HepG2 (cell line): ENCODE results near the gene KIF22. TPM values are rescaled to one million over a fixed set of nuclear protein-coding genes. Genes with fewer than 3 reads are reported as not detected.

Source experiments
- ATAC-seq: fragments of 200-7000 bp; cut with Tn5 transposase; 3 replicates; pipeline ENCODE4 v1.9.1; 2020; ENCODE audit warnings: mild to moderate bottlenecking, moderate library complexity
- BruUV-seq: library from RNA; stranded (reverse); fragments of 400-500 nt; replicated peaks from 2 replicates; lab custom pipeline; 2021; lab: Mats Ljungman, UMichigan
- CTCF ChIA-PET: fragments of 300-600 bp; formaldehyde crosslinking; extraction: SDS; loops from one replicate; lab custom pipeline; 2021; ENCODE audit warnings: low total read pairs, inconsistent platforms, low intra/inter-chr PET ratio; lab: Yijun Ruan, JAX
- POLR2A ChIA-PET: fragments of 350-600 bp; sonication (Branson Sonifier 250); formaldehyde crosslinking; loops from one replicate; lab custom pipeline; 2020; ENCODE audit warnings: antibody characterized with exemption, inconsistent platforms; lab: Yijun Ruan, JAX
- DNase-seq: peaks from one replicate; pipeline ENCODE4 v3.0.0-alpha.2; 2015; ENCODE audit warnings: low spot score
- FAIRE-seq: peaks from 3 replicates; lab custom pipeline; 2011; peaks lifted over from hg19 to GRCh38; lab: Jason Lieb, UNC
- H2AFZ ChIP-seq: one replicate; pipeline ENCODE4 v1.6.1; 2011; ENCODE audit warnings: low read length, inconsistent platforms
- H3K27ac ChIP-seq: fragments of 300-600 bp; 3 replicates; pipeline ENCODE4 v1.8.0; 2011; ENCODE audit warnings: mixed run types, mild to moderate bottlenecking, mixed read lengths, low read length, inconsistent platforms; ENCODE audit not compliant: insufficient read depth; ENCODE audit errors: extremely low read length
- H3K27me3 ChIP-seq, 2 experiments: fragments of 200-600 bp in 1 of 2; 2 replicates in 1 of 2; 3 replicates in 1 of 2; pipeline versions ENCODE4 v1.6.0 to v1.8.0; 2011; ENCODE audit warnings: low read length in 2 of 2, mild to moderate bottlenecking in 2 of 2, moderate library complexity in 2 of 2, inconsistent platforms in 1 of 2; ENCODE audit not compliant: insufficient read depth in 2 of 2, control insufficient read depth in 1 of 2
- H3K36me3 ChIP-seq, 2 experiments: fragments of 200-600 bp in 1 of 2; replicated peaks in 1 of 2; 2 replicates in 1 of 2; 3 replicates in 1 of 2; pipeline versions ENCODE4 v1.5.1 to v1.8.0; 2011; ENCODE audit warnings: low read length in 2 of 2, inconsistent platforms in 1 of 2; ENCODE audit not compliant: insufficient read depth in 2 of 2, control insufficient read depth in 1 of 2
- H3K4me1 ChIP-seq: 2 replicates; pipeline ENCODE4 v1.5.1; 2012; ENCODE audit warnings: low read length, inconsistent platforms; ENCODE audit not compliant: insufficient read depth
- H3K4me2 ChIP-seq: 2 replicates; pipeline ENCODE4 v1.6.0; 2011; ENCODE audit warnings: low read depth, low read length, inconsistent platforms
- H3K4me3 ChIP-seq, 3 experiments: fragments of 200-600 bp in 1 of 3; sonication (generic), shearing (Covaris generic) in 1 of 3; replicated peaks in 1 of 3; 2 replicates each; pipeline ENCODE4 v1.5.1; 2011 to 2016; ENCODE audit warnings: low read length in 3 of 3, inconsistent platforms in 2 of 3, low read depth in 2 of 3, mild to moderate bottlenecking in 2 of 3, control low read depth in 1 of 3, mixed read lengths in 1 of 3; ENCODE audit not compliant: insufficient read depth in 1 of 3
- H3K79me2 ChIP-seq: one replicate; pipeline ENCODE4 v1.6.1; 2011; ENCODE audit warnings: low read length, inconsistent platforms; ENCODE audit not compliant: insufficient read depth
- H3K9ac ChIP-seq: 2 replicates; pipeline ENCODE4 v1.6.0; 2011; ENCODE audit warnings: mild to moderate bottlenecking, low read depth, low read length, inconsistent platforms; ENCODE audit not compliant: insufficient read depth
- H3K9me3 ChIP-seq: 2 replicates; pipeline ENCODE4 v1.5.1; 2012; ENCODE audit warnings: mild to moderate bottlenecking, low read length
- H4K20me1 ChIP-seq: 2 replicates; pipeline ENCODE4 v1.6.0; 2011; ENCODE audit warnings: inconsistent platforms, mild to moderate bottlenecking, low read length, moderate library complexity; ENCODE audit not compliant: insufficient read depth
- GABPA ChIP-seq, 2 experiments: IDR thresholded peaks; 2 replicates each; pipeline ENCODE4 v1.6.1; 2011 to 2016; ENCODE audit warnings: low read depth in 2 of 2, low read length in 1 of 2, missing biosample characterization in 1 of 2, missing genetic modification characterization in 1 of 2
- HMGA1 ChIP-seq: sonication (generic); formaldehyde crosslinking; conservative IDR thresholded peaks from 2 replicates; pipeline ENCODE4 v1.4.0; 2020; ENCODE audit warnings: missing genetic modification reagents
- MIER3 ChIP-seq: IDR thresholded peaks from 2 replicates; pipeline ENCODE4 v1.6.1; 2016; ENCODE audit warnings: missing compliant biosample characterization, borderline replicate concordance
- NFE2 ChIP-seq: sonication (generic); formaldehyde crosslinking; IDR thresholded peaks from 2 replicates; pipeline ENCODE4 v1.4.0; 2020; ENCODE audit warnings: missing genetic modification reagents
- NRL ChIP-seq: sonication (generic); formaldehyde crosslinking; IDR thresholded peaks from 2 replicates; pipeline ENCODE4 v1.5.0; 2020; ENCODE audit warnings: missing genetic modification reagents, mild to moderate bottlenecking, moderate library complexity, borderline replicate concordance
- PHF5A ChIP-seq: IDR thresholded peaks from one replicate; pipeline ENCODE4 v1.6.1; 2018; ENCODE audit warnings: low read depth, missing genetic modification reagents; ENCODE audit not compliant: unreplicated experiment
- RARG ChIP-seq: sonication (generic); formaldehyde crosslinking; IDR thresholded peaks from 2 replicates; pipeline ENCODE4 v1.4.0; 2020; ENCODE audit warnings: low read depth, mild to moderate bottlenecking, missing genetic modification reagents
- TCF12 ChIP-seq, 2 experiments: fragments of 450-650 bp in 1 of 2; sonication (generic) in 1 of 2; formaldehyde crosslinking in 1 of 2; IDR thresholded peaks; 2 replicates each; pipeline versions ENCODE4 v1.6.1 to v1.8.0; 2017 to 2022; ENCODE audit warnings: antibody characterized with exemption in 1 of 2, mild to moderate bottlenecking in 1 of 2, missing genetic modification reagents in 1 of 2, moderate library complexity in 1 of 2
- TSC22D2 ChIP-seq: sonication (generic); formaldehyde crosslinking; IDR thresholded peaks from 2 replicates; pipeline ENCODE4 v1.5.1; 2020; ENCODE audit warnings: missing genetic modification reagents, mild to moderate bottlenecking, borderline replicate concordance
- ZFP82 ChIP-seq: sonication (generic); formaldehyde crosslinking; IDR thresholded peaks from 2 replicates; pipeline ENCODE4 v1.5.1; 2020; ENCODE audit warnings: mild to moderate bottlenecking, missing genetic modification reagents, borderline replicate concordance
- ZNF780A ChIP-seq: sonication (generic); formaldehyde crosslinking; IDR thresholded peaks from 2 replicates; pipeline ENCODE4 v1.8.0; 2022; ENCODE audit warnings: mild to moderate bottlenecking, missing genetic modification reagents, moderate library complexity
- ZNF788 ChIP-seq: sonication (generic); formaldehyde crosslinking; IDR thresholded peaks from 2 replicates; pipeline ENCODE4 v1.5.0; 2020; ENCODE audit warnings: mild to moderate bottlenecking, missing genetic modification reagents, borderline replicate concordance
- WGBS: methylation state at CpG from one replicate; pipeline ENCODE4 v1.1.6; 2017; ENCODE audit warnings: low lambda C conversion rate; 5-methylcytosine and 5-hydroxymethylcytosine counted together
- in situ Hi-C: cut with HindIII; loops from 2 replicates; pipeline ENCODE4 v1.10.0; 2017; ENCODE audit warnings: low pct_unique_long_range_greater_than_20kb; ENCODE audit not compliant: extremely low pct_ligation_motif_present
- intact Hi-C: fragments of 100-400 bp; cut with micrococcal nuclease; formaldehyde crosslinking; loops from one replicate; pipeline ENCODE4 v1.10.0; 2022; ENCODE audit not compliant: unreplicated experiment
- polyA plus RNA-seq, 8 experiments: library from polyadenylated mRNA; depleted of rRNA in 3 of 8; stranded (reverse) in 7 of 8; unstranded in 1 of 8; fragments of >200 nt; fragmentation: Illumina TruSeq in 4 of 8; extraction: Trizol in 4 of 8; gene quantifications; 2 replicates each; pipeline versions ENCODE4 v1.2.1 to v1.2.3, GENCODE V29; 2011 to 2016; ENCODE audit warnings: low read depth in 4 of 8, missing spikeins in 1 of 8, mixed read lengths in 1 of 8; ENCODE audit not compliant: insufficient read depth in 1 of 8
- total RNA-seq, 5 experiments: library from RNA; depleted of rRNA; stranded (reverse); fragments of >200 nt; fragmentation: Illumina TruSeq; extraction: Trizol; gene quantifications; 2 replicates each; pipeline ENCODE4 v1.2.3, GENCODE V29; 2016; ENCODE audit warnings: low read depth in 1 of 5
- TF ChIP-seq, protein P1 (sequence below): sonication (generic); formaldehyde crosslinking; IDR thresholded peaks from one replicate; pipeline ENCODE4 v1.5.1; 2020; ENCODE audit warnings: mild to moderate bottlenecking, missing genetic modification reagents; ENCODE audit errors: not compliant biosample characterization

The KIF22 gene
- total and polyA plus RNA-seq, 2 of the 13 experiments (the other 11 are each of a cell fraction or from before 2014, with no cell fraction given): 95.8 to 118 TPM

DNA sequence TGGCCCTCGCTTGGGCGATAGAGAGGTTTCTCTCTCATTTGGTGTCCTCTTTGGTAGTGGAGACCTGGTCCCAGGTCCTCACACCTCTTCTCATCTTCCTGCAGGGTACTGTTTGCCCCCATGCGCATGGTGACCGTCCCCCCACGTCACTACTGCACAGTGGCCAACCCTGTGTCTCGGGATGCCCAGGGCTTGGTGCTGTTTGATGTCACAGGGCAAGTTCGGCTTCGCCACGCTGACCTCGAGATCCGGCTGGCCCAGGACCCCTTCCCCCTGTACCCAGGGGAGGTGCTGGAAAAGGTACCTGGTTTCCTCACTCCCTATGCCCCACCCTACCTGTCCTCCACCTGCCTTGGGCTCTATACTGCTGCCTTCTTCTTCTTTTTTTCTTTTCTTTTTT, 40.2 kb downstream of the KIF22 start (continued):
- TF ChIP-seq GABPA (IDR thresholded peaks at IDR 0.05; ENCODE audit: low read depth, low read length) (no peak), GABPA (CRISPR knock-in tag; IDR thresholded peaks at IDR 0.05; ENCODE audit: low read depth) (no peak), RARG (CRISPR knock-in tag) (no peak), PHF5A (CRISPR knock-in tag) (no peak)
- TF ChIP-seq, protein P1, sequence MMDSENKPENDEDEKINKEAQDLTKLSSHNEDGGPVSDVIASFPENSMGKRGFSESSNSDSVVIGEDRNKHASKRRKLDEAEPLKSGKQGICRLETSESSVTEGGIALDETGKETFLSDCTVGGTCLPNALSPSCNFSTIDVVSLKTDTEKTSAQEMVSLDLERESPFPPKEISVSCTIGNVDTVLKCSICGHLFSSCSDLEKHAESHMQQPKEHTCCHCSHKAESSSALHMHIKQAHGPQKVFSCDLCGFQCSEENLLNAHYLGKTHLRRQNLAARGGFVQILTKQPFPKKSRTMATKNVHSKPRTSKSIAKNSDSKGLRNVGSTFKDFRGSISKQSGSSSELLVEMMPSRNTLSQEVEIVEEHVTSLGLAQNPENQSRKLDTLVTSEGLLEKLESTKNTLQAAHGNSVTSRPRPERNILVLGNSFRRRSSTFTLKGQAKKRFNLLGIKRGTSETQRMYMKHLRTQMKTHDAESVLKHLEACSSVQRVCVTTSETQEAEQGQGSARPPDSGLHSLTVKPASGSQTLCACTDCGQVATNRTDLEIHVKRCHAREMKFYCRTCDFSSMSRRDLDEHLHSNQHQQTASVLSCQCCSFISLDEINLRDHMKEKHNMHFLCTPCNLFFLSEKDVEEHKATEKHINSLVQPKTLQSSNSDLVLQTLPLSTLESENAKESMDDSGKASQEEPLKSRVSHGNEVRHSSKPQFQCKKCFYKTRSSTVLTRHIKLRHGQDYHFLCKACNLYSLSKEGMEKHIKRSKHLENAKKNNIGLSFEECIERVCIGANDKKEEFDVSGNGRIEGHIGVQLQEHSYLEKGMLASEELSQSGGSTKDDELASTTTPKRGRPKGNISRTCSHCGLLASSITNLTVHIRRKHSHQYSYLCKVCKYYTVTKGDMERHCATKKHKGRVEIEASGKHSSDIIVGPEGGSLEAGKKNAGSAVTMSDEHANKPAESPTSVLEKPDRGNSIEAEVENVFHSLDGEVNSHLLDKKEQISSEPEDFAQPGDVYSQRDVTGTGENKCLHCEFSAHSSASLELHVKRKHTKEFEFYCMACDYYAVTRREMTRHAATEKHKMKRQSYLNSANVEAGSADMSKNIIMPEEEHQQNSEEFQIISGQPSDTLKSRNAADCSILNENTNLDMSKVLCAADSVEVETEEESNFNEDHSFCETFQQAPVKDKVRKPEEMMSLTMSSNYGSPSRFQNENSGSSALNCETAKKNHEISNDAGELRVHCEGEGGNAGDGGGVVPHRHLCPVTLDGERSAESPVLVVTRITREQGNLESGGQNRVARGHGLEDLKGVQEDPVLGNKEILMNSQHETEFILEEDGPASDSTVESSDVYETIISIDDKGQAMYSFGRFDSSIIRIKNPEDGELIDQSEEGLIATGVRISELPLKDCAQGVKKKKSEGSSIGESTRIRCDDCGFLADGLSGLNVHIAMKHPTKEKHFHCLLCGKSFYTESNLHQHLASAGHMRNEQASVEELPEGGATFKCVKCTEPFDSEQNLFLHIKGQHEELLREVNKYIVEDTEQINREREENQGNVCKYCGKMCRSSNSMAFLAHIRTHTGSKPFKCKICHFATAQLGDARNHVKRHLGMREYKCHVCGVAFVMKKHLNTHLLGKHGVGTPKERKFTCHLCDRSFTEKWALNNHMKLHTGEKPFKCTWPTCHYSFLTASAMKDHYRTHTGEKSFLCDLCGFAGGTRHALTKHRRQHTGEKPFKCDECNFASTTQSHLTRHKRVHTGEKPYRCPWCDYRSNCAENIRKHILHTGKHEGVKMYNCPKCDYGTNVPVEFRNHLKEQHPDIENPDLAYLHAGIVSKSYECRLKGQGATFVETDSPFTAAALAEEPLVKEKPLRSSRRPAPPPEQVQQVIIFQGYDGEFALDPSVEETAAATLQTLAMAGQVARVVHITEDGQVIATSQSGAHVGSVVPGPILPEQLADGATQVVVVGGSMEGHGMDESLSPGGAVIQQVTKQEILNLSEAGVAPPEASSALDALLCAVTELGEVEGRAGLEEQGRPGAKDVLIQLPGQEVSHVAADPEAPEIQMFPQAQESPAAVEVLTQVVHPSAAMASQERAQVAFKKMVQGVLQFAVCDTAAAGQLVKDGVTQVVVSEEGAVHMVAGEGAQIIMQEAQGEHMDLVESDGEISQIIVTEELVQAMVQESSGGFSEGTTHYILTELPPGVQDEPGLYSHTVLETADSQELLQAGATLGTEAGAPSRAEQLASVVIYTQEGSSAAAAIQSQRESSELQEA (CRISPR knock-in tag): no peak

DNA sequence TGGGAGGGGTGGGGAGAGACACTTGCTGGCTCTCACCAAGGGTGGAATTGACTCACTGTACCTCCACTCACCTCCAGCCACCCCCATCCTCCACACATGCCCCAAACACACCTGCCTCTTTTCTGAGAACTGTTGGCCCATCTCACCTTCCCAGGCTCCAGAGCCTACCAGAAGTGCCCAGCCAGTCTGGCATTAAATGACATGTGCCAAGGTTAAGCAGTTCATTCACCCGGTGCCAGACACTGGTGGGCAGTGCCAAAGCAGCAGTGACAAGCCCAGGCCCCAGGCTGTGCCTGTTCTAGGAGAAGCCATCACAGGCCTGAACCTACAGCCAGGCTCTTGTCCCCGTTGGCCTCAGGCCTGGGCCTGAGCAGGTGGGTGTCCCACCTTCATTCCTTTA, 40.9 kb downstream of the KIF22 start:
- Histone ChIP-seq H3K9me3 (no peaks in the 10 kb centered on the region), H3K4me3 (no peak overlapping the region), H4K20me1 (no peaks in the 10 kb centered on the region), H3K4me1 (peaks cover 42% of the 10 kb centered on the region), H3K4me2 (no peak overlapping the region), H3K9ac (no peak overlapping the region), H3K36me3 (peaks cover 4 to 8% of the 10 kb centered on the region in 2 experiments; a peak in 3 of 5 replicates), H3K27ac (no peak overlapping the region), H3K27me3 (no peaks in the 10 kb centered on the region), H3K79me2 (no peaks in the 10 kb centered on the region), H2AFZ (no peak overlapping the region)
- DNase-seq: no peak
- 90% methylated on average over 2 of the region's 2 CpGs for WGBS
- ChIA-PET CTCF (no interaction called here), POLR2A (no interaction called here)
- intact Hi-C loops (no loop called here), in situ Hi-C loops (no loop called here)
- no TSS peak for BruUV-seq
- FAIRE-seq: no peak
- ATAC-seq: no peak
- TF ChIP-seq TSC22D2 (CRISPR knock-in tag): no peak
- no peak for TF ChIP-seq MIER3 (CRISPR knock-in tag)
- TF ChIP-seq ZNF788 (CRISPR knock-in tag): no peak
- no peak for TF ChIP-seq TCF12 (IDR thresholded peaks at IDR 0.05)
- TF ChIP-seq TCF12 (CRISPR knock-in tag; IDR thresholded peaks at IDR 0.05): no peak
- TF ChIP-seq ZNF780A (CRISPR knock-in tag): no peak
- no peak for TF ChIP-seq ZFP82 (CRISPR knock-in tag)
- no peak for TF ChIP-seq HMGA1 (CRISPR knock-in tag)
- TF ChIP-seq NRL: no peak
- no peak for TF ChIP-seq NFE2 (CRISPR knock-in tag)
